Smooth muscle cell (in vitro differentiated cells): Measurements from ENCODE around the gene OR52D1. TPM values are rescaled to one million over a fixed set of nuclear protein-coding genes. Genes with fewer than 3 reads are reported as not detected.

Source experiments
- DNase-seq: peaks from one replicate; lab custom pipeline; 2025; ENCODE audit not compliant: unreplicated experiment; lab: John Stamatoyannopoulos, UW
- H2AFZ ChIP-seq: fragments of 200-600 bp; sonication (generic); 2 replicates; pipeline ENCODE4 v1.6.0; 2016; ENCODE audit warnings: antibody characterized with exemption, low read depth, mild to moderate bottlenecking
- H3F3A ChIP-seq: fragments of 200-600 bp; sonication (generic); 2 replicates; pipeline ENCODE4 v1.6.0; 2017; ENCODE audit warnings: antibody characterized with exemption, low read depth
- H3K27ac ChIP-seq: fragments of 200-600 bp; sonication (generic); 2 replicates; pipeline ENCODE4 v1.5.1; 2016; ENCODE audit warnings: low read depth, mild to moderate bottlenecking
- H3K27me3 ChIP-seq: fragments of 200-600 bp; sonication (generic); 2 replicates; pipeline ENCODE4 v1.6.1; 2016; ENCODE audit warnings: low read depth, mild to moderate bottlenecking
- H3K36me3 ChIP-seq: fragments of 200-600 bp; sonication (generic); 2 replicates; pipeline ENCODE4 v1.5.1; 2016; ENCODE audit warnings: low read depth
- H3K4me1 ChIP-seq: fragments of 200-600 bp; sonication (generic); 2 replicates; pipeline ENCODE4 v1.5.1; 2016; ENCODE audit warnings: low read depth
- H3K4me2 ChIP-seq: fragments of 200-600 bp; sonication (generic); 2 replicates; pipeline ENCODE4 v1.6.0; 2016; ENCODE audit warnings: mild to moderate bottlenecking
- H3K4me3 ChIP-seq: fragments of 200-600 bp; sonication (generic); 2 replicates; pipeline ENCODE4 v1.5.1; 2016; ENCODE audit warnings: mild to moderate bottlenecking
- H3K79me2 ChIP-seq: fragments of 200-600 bp; sonication (generic); 2 replicates; pipeline ENCODE4 v1.6.0; 2016; ENCODE audit warnings: low read depth, mild to moderate bottlenecking
- H3K9ac ChIP-seq: fragments of 200-600 bp; sonication (generic); 2 replicates; pipeline ENCODE4 v1.6.0; 2016; ENCODE audit warnings: low read depth
- H3K9me3 ChIP-seq: fragments of 200-600 bp; sonication (generic); replicated peaks from 2 replicates; pipeline ENCODE4 v1.5.1; 2016; ENCODE audit warnings: low read depth
- H4K20me1 ChIP-seq: fragments of 200-600 bp; sonication (generic); 2 replicates; pipeline ENCODE4 v1.6.0; 2016; ENCODE audit warnings: low read depth
- CTCF ChIP-seq: fragments of 200-600 bp; sonication (generic); IDR thresholded peaks from 2 replicates; pipeline ENCODE4 v1.5.1; 2017; ENCODE audit warnings: borderline replicate concordance, mild to moderate bottlenecking, antibody characterized with exemption; ENCODE audit not compliant: insufficient read depth, poor library complexity, severe bottlenecking
- WGBS: methylation state at CpG from one replicate; pipeline ENCODE4 v1.1.7; 2016; ENCODE audit warnings: low lambda C conversion rate; 5-methylcytosine and 5-hydroxymethylcytosine counted together
- polyA plus RNA-seq: library from polyadenylated mRNA; unstranded; fragments of >200 nt; fragmentation: Nextera tagmentation; extraction: Ambion mirVana; gene quantifications from 2 replicates; pipeline ENCODE4 v1.2.1, GENCODE V29; 2016
- total RNA-seq: library from RNA; depleted of rRNA; stranded (reverse); fragments of >200 nt; gene quantifications from 2 replicates; pipeline ENCODE4 v1.2.3, GENCODE V29; 2014

The OR52D1 gene
- total RNA-seq (not detected in 2 replicates), polyA plus RNA-seq (not detected in 2 replicates)

GRCh38 chr11:5488385-5488784 is at the start of gene OR52D1:
OR52D1 (plus strand) TSS chr11:5488685; CDS start chr11:5488707, 22 bp downstream.
- no peaks in the 10 kb centered on the region for H3K4me1 ChIP-seq
- H3K36me3 ChIP-seq = no peaks in the 10 kb centered on the region
- H3K9ac ChIP-seq = no peak within 1 kb of the TSS
- H4K20me1 ChIP-seq = no peaks in the 10 kb centered on the region
- H3K9me3 ChIP-seq = no peaks in the 10 kb centered on the region
- no peak within 1 kb of the TSS for H3K27ac ChIP-seq
- no peak for TF ChIP-seq CTCF
- no peak within 1 kb of the TSS for H2AFZ ChIP-seq
- no peaks in the 10 kb centered on the region for H3K79me2 ChIP-seq
- H3K27me3 ChIP-seq = no peaks in the 10 kb centered on the region
- no peak within 1 kb of the TSS for H3K4me2 ChIP-seq
- no peak within 1 kb of the TSS for H3K4me3 ChIP-seq
- H3F3A ChIP-seq = no peaks in the 10 kb centered on the region
- no peak for DNase-seq

DNA sequence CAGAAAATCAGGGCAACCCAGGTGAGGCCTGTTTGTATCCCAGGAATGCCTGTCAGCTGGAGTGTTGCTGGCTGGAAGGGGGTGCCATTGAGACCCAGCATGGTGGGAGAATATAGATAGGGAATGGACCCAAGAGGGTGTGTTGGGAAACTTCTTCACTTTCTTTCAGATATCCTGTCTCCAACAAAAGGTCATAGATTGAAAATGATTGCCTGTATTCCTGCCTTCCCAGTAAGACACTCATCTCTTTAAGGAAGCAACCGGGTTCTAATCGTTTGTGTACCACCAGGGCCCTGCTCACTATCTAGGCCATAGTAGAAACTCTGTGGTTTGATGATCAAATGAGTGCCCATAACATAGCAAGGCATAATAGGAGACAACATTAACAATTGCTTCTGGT is 47.1 kb upstream of the OR52D1 start, which contains the start of gene OR51I1:
Gene OR51I1, minus strand, starts transcription at position 101 of the 400 bp plus-strand sequence. Its CDS starts 0 bp downstream, at position 101.
- H3K27ac ChIP-seq = no peak within 1 kb of the TSS
- no peaks in the 10 kb centered on the region for H3K9me3 ChIP-seq
- H3K79me2 ChIP-seq = no peaks in the 10 kb centered on the region
- 41% methylated on average over 2 of the region's 2 CpGs for WGBS
- H3K27me3 ChIP-seq = peaks cover 3% of the 10 kb centered on the region
- TF ChIP-seq CTCF = no peak
- no peak within 1 kb of the TSS for H3K4me2 ChIP-seq
- no peak for DNase-seq
- no peak within 1 kb of the TSS for H3K9ac ChIP-seq
- H2AFZ ChIP-seq = no peak within 1 kb of the TSS
- no peak within 1 kb of the TSS for H3K4me3 ChIP-seq
- H3F3A ChIP-seq = no peaks in the 10 kb centered on the region
- no peaks in the 10 kb centered on the region for H3K36me3 ChIP-seq
- no peaks in the 10 kb centered on the region for H4K20me1 ChIP-seq
- no peaks in the 10 kb centered on the region for H3K4me1 ChIP-seq

DNA sequence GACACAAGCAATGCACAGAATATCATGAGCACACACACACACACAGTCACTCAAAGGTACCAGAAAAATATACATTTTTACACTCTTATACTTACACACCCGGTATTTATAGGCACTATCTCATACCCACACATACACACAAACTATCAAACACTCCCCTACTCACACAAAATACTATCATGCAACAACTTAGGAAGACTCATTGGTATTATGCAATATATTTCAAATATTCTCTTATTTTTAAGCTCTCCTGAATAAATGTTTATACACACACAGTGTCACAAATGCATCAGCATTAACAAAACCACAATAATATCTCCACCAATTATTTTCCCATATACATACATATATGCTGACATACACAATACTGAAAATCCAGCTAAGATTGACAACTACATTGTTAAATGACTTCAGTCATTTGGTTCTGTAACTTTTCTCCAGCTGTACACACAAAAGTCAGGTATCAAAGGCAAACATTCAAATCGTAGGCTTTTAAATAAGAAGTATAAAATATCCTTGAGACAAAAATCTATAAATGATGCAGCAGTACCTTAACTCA is 44.6 kb upstream of the OR52D1 start:
- no peaks in the 10 kb centered on the region for H3F3A ChIP-seq
- H3K4me1 ChIP-seq = no peaks in the 10 kb centered on the region
- no peak overlapping the region for H2AFZ ChIP-seq
- H3K4me2 ChIP-seq = no peak overlapping the region
- no peaks in the 10 kb centered on the region for H3K9me3 ChIP-seq
- no peaks in the 10 kb centered on the region for H4K20me1 ChIP-seq
- H3K36me3 ChIP-seq = no peaks in the 10 kb centered on the region
- TF ChIP-seq CTCF = no peak
- H3K27me3 ChIP-seq = peaks cover 3% of the 10 kb centered on the region
- 64% methylated on average over 2 of the region's 2 CpGs for WGBS
- DNase-seq = no peak
- no peak overlapping the region for H3K27ac ChIP-seq
- H3K4me3 ChIP-seq = no peak overlapping the region
- H3K79me2 ChIP-seq = no peaks in the 10 kb centered on the region
- no peak overlapping the region for H3K9ac ChIP-seq

DNA sequence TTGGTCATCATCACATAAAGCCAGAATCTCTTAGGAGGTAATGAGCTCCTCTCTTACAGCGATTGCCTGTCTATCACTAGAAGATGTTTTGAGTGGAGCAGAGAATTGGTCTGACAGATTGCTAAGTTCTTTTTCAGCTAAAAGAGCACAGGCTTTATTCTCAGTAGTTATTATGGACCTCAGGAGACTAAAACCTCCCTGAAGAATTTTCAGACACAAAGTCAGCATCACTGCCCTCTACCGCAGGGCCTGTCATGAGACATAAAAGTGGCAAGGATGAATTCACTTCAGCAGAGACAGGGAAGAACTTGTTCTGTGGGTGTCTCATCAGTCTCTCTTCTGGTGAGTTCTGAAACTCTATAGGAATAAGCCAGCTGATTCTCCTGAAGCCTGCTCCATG is 39.5 kb upstream of the OR52D1 start, which contains the start of gene OR51I2:
Gene OR51I2, plus strand, starts transcription at position 301 of the 400 bp plus-strand sequence. CDS start 4,166 bp downstream, outside the sequence.
- Histone ChIP-seq H3K9ac (no peak within 1 kb of the TSS), H3K4me1 (no peaks in the 10 kb centered on the region), H2AFZ (no peak within 1 kb of the TSS), H3K9me3 (no peaks in the 10 kb centered on the region), H4K20me1 (no peaks in the 10 kb centered on the region), H3K4me3 (no peak within 1 kb of the TSS), H3K36me3 (no peaks in the 10 kb centered on the region), H3K27me3 (no peaks in the 10 kb centered on the region), H3K4me2 (no peak within 1 kb of the TSS), H3K79me2 (no peaks in the 10 kb centered on the region), H3K27ac (no peak within 1 kb of the TSS), H3F3A (no peaks in the 10 kb centered on the region)
- 90% methylated on average over 2 of the region's 2 CpGs for WGBS
- no peak for DNase-seq
- no peak for TF ChIP-seq CTCF
